Activated CD4-positive, alpha-beta T cell treated with anti-CD3 and anti-CD28 coated beads for 4 hours (primary cell): Measurements from ENCODE around the gene ERAS.
"Not testable (repeated sequence)": the region's sequence is repeated elsewhere in the genome, so short reads cannot be mapped to it uniquely, and the experiment has no call there.

Experiments
- DNase-seq, 2 donors: peaks; one replicate each; pipeline ENCODE4 v3.0.0-alpha.2; 2020

ERAS gene

GRCh38 chrX:48835524-48836329 is 9.4 kb downstream of the ERAS start, which contains the start of gene PCSK1N:
Gene PCSK1N, minus strand, starts transcription at chrX:48835610. Its CDS starts 78 bp downstream, at chrX:48835532.
- peak; percentile 40 to 49 for DNase-seq

GRCh38 chrX:48839686-48840085 is 13.4 kb downstream of the ERAS start:
- DNase-seq = no peak

- no peak for DNase-seq
Measured at GRCh38 chrX:48848847-48849246, 22.5 kb downstream of the ERAS start.

- no peak for DNase-seq
Measured at GRCh38 chrX:48852857-48853256, 26.5 kb downstream of the ERAS start.

GRCh38 chrX:48853494-48853893 is 27.2 kb downstream of the ERAS start:
- DNase-seq = not testable (repeated sequence)

- not testable (repeated sequence) for DNase-seq
Measured at GRCh38 chrX:48854121-48854804, 27.9 kb downstream of the ERAS start.

- no peak for DNase-seq
Measured at GRCh38 chrX:48854898-48855297, 28.6 kb downstream of the ERAS start.

- DNase-seq = no peak
Measured at GRCh38 chrX:48864210-48864609, 37.9 kb downstream of the ERAS start.

- DNase-seq = not testable (repeated sequence)
Measured at GRCh38 chrX:48872017-48872416, 45.7 kb downstream of the ERAS start.

- DNase-seq = not testable (repeated sequence)
Measured at GRCh38 chrX:48876944-48877343, 50.6 kb downstream of the ERAS start.
